K562 (cell line): Measurements from ENCODE around the gene SERPINE2. TPM values are rescaled to one million over a fixed set of nuclear protein-coding genes. Genes with fewer than 3 reads are reported as not detected.

Experiments used
- ATAC-seq: fragments of 200-7000 bp; cut with Tn5 transposase; 3 replicates; pipeline ENCODE4 v1.9.1; 2020; ENCODE audit warnings: moderate library complexity
- BruUV-seq: library from RNA; stranded (reverse); fragments of 400-500 nt; replicated peaks from 2 replicates; lab custom pipeline; 2021; lab: Mats Ljungman, UMichigan
- CTCF ChIA-PET: fragments of 300-600 bp; formaldehyde crosslinking; extraction: SDS; loops from one replicate; lab custom pipeline; 2021; ENCODE audit warnings: low intra/inter-chr PET ratio; lab: Yijun Ruan, JAX
- POLR2A ChIA-PET: fragments of 300-600, 350-650 bp; sonication (Branson Sonifier 250); formaldehyde crosslinking; extraction: SDS; loops from one replicate; lab custom pipeline; 2021; ENCODE audit warnings: antibody characterized with exemption, inconsistent platforms; lab: Yijun Ruan, JAX
- DNase-seq, 4 experiments: peaks; one replicate each; pipeline versions ENCODE4 v3.0.0 to v3.0.0-alpha.2; 2011 to 2018; ENCODE audit warnings: low spot score in 3 of 4, mixed read lengths in 3 of 4; ENCODE audit errors: extremely low read depth in 1 of 4
- FAIRE-seq: peaks from 2 replicates; lab custom pipeline; 2011; peaks lifted over from hg19 to GRCh38; lab: Jason Lieb, UNC
- H2AFZ ChIP-seq: 2 replicates; pipeline ENCODE4 v1.6.0; 2011; ENCODE audit warnings: low read depth, low read length, control low read depth, inconsistent platforms
- H3K27ac ChIP-seq: fragments of 200-600 bp; 3 replicates; pipeline ENCODE4 v1.8.0; 2011; ENCODE audit warnings: low read depth, mild to moderate bottlenecking, control low read depth, inconsistent platforms, low read length, moderate library complexity, mixed read lengths; ENCODE audit errors: extremely low read depth
- H3K27me3 ChIP-seq, 2 experiments: fragments of 300-600 bp in 1 of 2; 2 replicates in 1 of 2; 3 replicates in 1 of 2; pipeline versions ENCODE4 v1.6.0 to v1.8.0; 2011; ENCODE audit warnings: inconsistent platforms in 2 of 2, low read length in 2 of 2, mild to moderate bottlenecking in 1 of 2, mixed read lengths in 1 of 2, moderate library complexity in 1 of 2; ENCODE audit not compliant: control insufficient read depth in 2 of 2, insufficient read depth in 2 of 2
- H3K36me3 ChIP-seq: fragments of 300-600 bp; 3 replicates; pipeline ENCODE4 v1.8.0; 2011; ENCODE audit warnings: mild to moderate bottlenecking, low read length, inconsistent platforms; ENCODE audit not compliant: control insufficient read depth, insufficient read depth
- H3K4me1 ChIP-seq, 2 experiments: fragments of 200-600 bp in 1 of 2; replicated peaks in 1 of 2; 2 replicates in 1 of 2; 3 replicates in 1 of 2; pipeline versions ENCODE4 v1.5.1 to v1.8.0; 2011; ENCODE audit warnings: inconsistent platforms in 2 of 2, low read length in 2 of 2, mild to moderate bottlenecking in 1 of 2, mixed read lengths in 1 of 2, moderate library complexity in 1 of 2; ENCODE audit not compliant: control insufficient read depth in 2 of 2, insufficient read depth in 2 of 2
- H3K4me2 ChIP-seq: 2 replicates; pipeline ENCODE4 v1.6.1; 2011; ENCODE audit warnings: low read length, control low read depth, inconsistent platforms, mixed read lengths; ENCODE audit not compliant: insufficient read depth
- H3K4me3 ChIP-seq: fragments of 200-600 bp; sonication (generic), shearing (Covaris generic); 2 replicates; pipeline ENCODE4 v1.5.1; 2016; ENCODE audit warnings: control low read depth, inconsistent platforms
- H3K79me2 ChIP-seq: fragments of 200-600 bp; 3 replicates; pipeline ENCODE4 v1.8.0; 2011; ENCODE audit warnings: low read length, inconsistent platforms; ENCODE audit not compliant: control insufficient read depth, insufficient read depth
- H3K9ac ChIP-seq, 2 experiments: 2 replicates each; pipeline versions ENCODE4 v1.6.0 to v1.6.1; 2011; ENCODE audit warnings: low read depth in 2 of 2, low read length in 2 of 2, control low read depth in 1 of 2, inconsistent platforms in 1 of 2, mild to moderate bottlenecking in 1 of 2, mixed read lengths in 1 of 2; ENCODE audit not compliant: insufficient read depth in 1 of 2
- H3K9me1 ChIP-seq: one replicate; pipeline ENCODE4 v1.6.0; 2011; ENCODE audit warnings: inconsistent platforms, mild to moderate bottlenecking, low read length, moderate library complexity; ENCODE audit not compliant: control insufficient read depth, insufficient read depth
- H3K9me3 ChIP-seq: replicated peaks from 2 replicates; pipeline ENCODE4 v1.5.1; 2011; ENCODE audit warnings: low read depth, low read length, inconsistent platforms; ENCODE audit not compliant: control insufficient read depth, insufficient read depth
- H4K20me1 ChIP-seq: replicated peaks from 2 replicates; pipeline ENCODE4 v1.6.1; 2011; ENCODE audit warnings: low read length, inconsistent platforms, mixed read lengths; ENCODE audit not compliant: control insufficient read depth, insufficient read depth
- ETS2 ChIP-seq: IDR thresholded peaks from 2 replicates; pipeline ENCODE4 v1.6.1; 2016; ENCODE audit warnings: borderline replicate concordance, missing genetic modification characterization, mild to moderate bottlenecking, moderate library complexity, missing compliant biosample characterization; ENCODE audit not compliant: poor library complexity, severe bottlenecking
- HIVEP1 ChIP-seq: fragments of 250-450 bp; sonication (Bioruptor Pico); IDR thresholded peaks from 2 replicates; pipeline ENCODE4 v1.4.0; 2020; ENCODE audit warnings: mild to moderate bottlenecking
- MAFF ChIP-seq: IDR thresholded peaks from 2 replicates; pipeline ENCODE4 v1.6.1; 2012; ENCODE audit warnings: low read length, improper control_type of control experiment
- PHF8 ChIP-seq: fragments of 200-600 bp; sonication (generic); IDR thresholded peaks from 2 replicates; pipeline ENCODE4 v1.6.1; 2012; ENCODE audit warnings: mixed run types, mild to moderate bottlenecking, inconsistent platforms, low read length, moderate library complexity, borderline replicate concordance
- POLR2AphosphoS2 ChIP-seq: IDR thresholded peaks from 2 replicates; pipeline ENCODE4 v1.6.1; 2012; ENCODE audit warnings: low read length, improper control_type of control experiment
- SRSF7 ChIP-seq: fragments of 200-400 bp; formaldehyde crosslinking; optimal IDR thresholded peaks from 2 replicates; pipeline ENCODE3; 2017; ENCODE audit warnings: mild to moderate bottlenecking, low read depth, low read length
- TCF7L2 ChIP-seq: fragments of 150-350 bp; IDR thresholded peaks from 2 replicates; pipeline ENCODE4 v1.6.1; 2016; ENCODE audit warnings: low read depth, mild to moderate bottlenecking, low read length, moderate library complexity
- WGBS: fragments of 100-300 bp; shearing (Covaris generic); methylation state at CpG from one replicate; pipeline ENCODE4 v1.1.6; 2016; ENCODE audit warnings: low coverage, mixed read lengths; ENCODE audit not compliant: insufficient coverage; ENCODE audit errors: missing lambda C conversion rate; 5-methylcytosine and 5-hydroxymethylcytosine counted together
- in situ Hi-C: fragments of 300-500 bp; cut with MboI; formaldehyde crosslinking; loops from 4 replicates; pipeline ENCODE4 v1.15.0; 2018; ENCODE audit warnings: inconsistent platforms, mixed read lengths
- intact Hi-C: fragments of 100-400 bp; cut with micrococcal nuclease; formaldehyde crosslinking; loops from 2 replicates; pipeline ENCODE4 v1.14.2; 2022
- polyA plus RNA-seq, 8 experiments: library from polyadenylated mRNA; depleted of rRNA in 4 of 8; stranded (reverse) in 5 of 8; unstranded in 3 of 8; fragments of >200 nt; fragmentation: Nextera tagmentation in 2 of 8; fragmentation: Illumina TruSeq in 1 of 8; extraction: Ambion mirVana in 2 of 8; extraction: Trizol in 1 of 8; gene quantifications; 2 replicates each; pipeline versions ENCODE4 v1.2.1 to v1.2.3, GENCODE V29; 2011 to 2014; ENCODE audit warnings: inconsistent platforms in 1 of 8, missing spikeins in 1 of 8
- total RNA-seq, 7 experiments: library from RNA; depleted of rRNA in 6 of 7; stranded (reverse); fragments of >200 nt in 6 of 7; fragmentation: Illumina TruSeq in 2 of 7; extraction: Trizol in 2 of 7; gene quantifications; 2 replicates each; pipeline versions ENCODE4 v1.2.1 to v1.2.3, GENCODE V29; 2011 to 2021; ENCODE audit warnings: low replicate concordance in 1 of 7
- TF ChIP-seq, protein P1 (sequence below): fragments of 450-650 bp; formaldehyde crosslinking; conservative IDR thresholded peaks from 2 replicates; pipeline ENCODE4 v1.4.0; 2022; ENCODE audit warnings: mild to moderate bottlenecking, missing genetic modification characterization

The SERPINE2 gene
- total and polyA plus RNA-seq, 9 of the 15 experiments (the other 6 are each of a cell fraction or from before 2014, with no cell fraction given): 0.03 to 0.16 (median 0.13) TPM; not detected in 6

GRCh38 chr2:223997938-223998337 is 41.1 kb downstream of the SERPINE2 start (continued):
- TF ChIP-seq MAFF (no peak), HIVEP1 (CRISPR knock-in tag) (no peak)

GRCh38 chr2:223996391-223996790 is 42.7 kb downstream of the SERPINE2 start:
- BruUV-seq: no TSS peak
- WGBS: 16% methylated on average over 5 of the region's 6 CpGs
- Histone ChIP-seq H3K27me3 (peaks cover 5 to 23% of the 10 kb centered on the region in 2 experiments; a peak in 4 of 5 replicates), H3K36me3 (no peaks in the 10 kb centered on the region), H3K4me1 (peaks cover 0 to 12% of the 10 kb centered on the region in 2 experiments; a peak in 2 of 5 replicates), H3K4me3 (no peak overlapping the region), H2AFZ (0 out of 2 replicates have a peak overlapping the region, but pooled peaks have one; percentile 19), H3K4me2 (no peak overlapping the region; the same call in 1 of the 2 replicates), H4K20me1 (no peaks in the 10 kb centered on the region), H3K27ac (no peak overlapping the region), H3K9ac (no peak overlapping the region), H3K79me2 (no peaks in the 10 kb centered on the region), H3K9me3 (no peaks in the 10 kb centered on the region), H3K9me1 (no peaks in the 10 kb centered on the region)
- ATAC-seq (peak; percentile 8; the same call in 2 of the 3 replicates), FAIRE-seq (no peak), DNase-seq (no peak)
- TF ChIP-seq PHF8 (no peak), ETS2 (no peak), POLR2AphosphoS2 (no peak), TCF7L2 (no peak), SRSF7 (no peak)
- TF ChIP-seq, protein P1, sequence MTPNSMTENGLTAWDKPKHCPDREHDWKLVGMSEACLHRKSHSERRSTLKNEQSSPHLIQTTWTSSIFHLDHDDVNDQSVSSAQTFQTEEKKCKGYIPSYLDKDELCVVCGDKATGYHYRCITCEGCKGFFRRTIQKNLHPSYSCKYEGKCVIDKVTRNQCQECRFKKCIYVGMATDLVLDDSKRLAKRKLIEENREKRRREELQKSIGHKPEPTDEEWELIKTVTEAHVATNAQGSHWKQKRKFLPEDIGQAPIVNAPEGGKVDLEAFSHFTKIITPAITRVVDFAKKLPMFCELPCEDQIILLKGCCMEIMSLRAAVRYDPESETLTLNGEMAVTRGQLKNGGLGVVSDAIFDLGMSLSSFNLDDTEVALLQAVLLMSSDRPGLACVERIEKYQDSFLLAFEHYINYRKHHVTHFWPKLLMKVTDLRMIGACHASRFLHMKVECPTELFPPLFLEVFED: no peak
- in situ Hi-C loops (loop anchor here (10.0 kb wide), 1 partner anchor 288 kb away; no protein-coding TSS in a partner anchor), intact Hi-C loops (loop anchor here (10.0 kb wide), 1 partner anchor 148 kb away; no protein-coding TSS in a partner anchor)
- POLR2A ChIA-PET: interaction anchor here (0.6 kb wide), 1 partner anchor 11 kb away, joined by 3 read pairs; no protein-coding TSS in a partner anchor
- CTCF ChIA-PET: no interaction called here
